Renal cortex interstitium (tissue), 11 donors: Measurements from ENCODE around the gene ETV2. TPM values are rescaled to one million over a fixed set of nuclear protein-coding genes. Genes with fewer than 3 reads are reported as not detected.
A peak's percentile ranks its signal among the peaks of the same experiment; 100 is the strongest.

Source experiments
- DNase-seq, 11 donors: peaks; one replicate each; pipeline ENCODE4 v3.0.0-alpha.2; 2013; ENCODE audit warnings: low read depth in 9 of 11, low spot score in 4 of 11; ENCODE audit errors: extremely low read depth in 1 of 11
- polyA plus RNA-seq, 3 donors: library from polyadenylated mRNA; unstranded; fragments of 120-200 nt; gene quantifications; one replicate each; pipeline ENCODE4 v1.2.1, GENCODE V29; 2013; ENCODE audit not compliant: insufficient read length in 3 of 3

The ETV2 gene
- polyA plus RNA-seq, 3 donors, result 1.6 to 2.6 (median 2.0) TPM

DNA sequence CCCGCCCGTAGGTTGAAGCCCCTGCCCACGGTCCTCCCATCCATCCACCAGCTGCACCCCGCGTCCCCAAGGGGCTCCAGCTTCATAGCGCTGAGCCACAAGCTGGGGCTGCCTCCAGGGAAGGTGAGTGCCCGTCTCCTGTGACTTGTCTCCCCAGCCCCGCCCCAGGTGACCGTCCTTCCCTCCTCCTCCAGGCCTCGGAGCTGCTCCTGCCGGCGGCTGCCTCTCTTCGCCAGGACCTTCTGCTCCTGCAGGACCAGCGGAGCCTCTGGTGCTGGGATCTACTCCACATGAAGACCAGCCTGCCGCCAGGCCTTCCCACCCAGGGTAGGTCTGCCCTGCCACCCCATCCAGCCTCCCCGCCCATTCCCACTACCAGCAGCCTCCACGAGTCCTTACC, 21.5 kb upstream of the ETV2 start:
- DNase-seq, result no peak

DNA sequence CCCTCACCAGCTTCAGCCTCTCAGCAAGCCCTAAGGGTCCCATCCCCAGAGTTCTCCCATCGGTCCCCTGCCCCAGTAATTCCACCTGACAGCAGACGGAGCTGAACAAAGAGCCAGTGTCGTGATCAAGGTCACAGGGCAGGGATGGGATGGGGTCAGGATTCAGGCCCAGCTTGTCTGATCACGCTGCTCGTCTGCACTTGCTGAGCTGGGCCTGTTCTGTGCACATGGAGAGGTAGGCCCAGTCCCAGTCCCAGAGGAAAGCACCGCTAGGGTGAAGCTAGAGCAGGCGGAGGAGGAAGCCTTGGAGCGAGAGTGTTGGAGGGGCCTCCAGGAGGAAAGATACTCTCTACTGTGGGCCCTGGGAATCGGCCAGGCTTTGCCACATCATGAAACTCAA, 19.8 kb upstream of the ETV2 start:
- no peak for DNase-seq

DNA sequence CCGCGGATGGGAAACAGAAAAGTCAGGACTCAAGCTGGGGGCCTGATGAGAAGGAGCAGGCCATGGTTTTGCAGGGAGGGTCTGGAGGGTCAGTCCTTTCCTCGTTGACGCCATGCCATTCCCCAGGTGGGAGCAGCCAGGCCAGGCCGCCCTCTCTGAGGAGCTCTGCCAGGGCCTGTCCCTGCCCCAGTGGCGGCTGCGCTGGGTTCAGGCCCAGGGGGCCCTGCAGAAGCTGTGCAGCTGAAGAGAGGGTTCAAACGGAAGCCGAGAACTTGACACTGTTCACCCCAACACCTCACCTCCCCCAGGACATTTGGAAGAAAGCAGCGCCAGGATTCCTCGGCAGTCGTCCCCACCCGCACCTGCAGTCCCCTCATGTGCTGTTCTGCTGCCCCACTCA, 18.8 kb upstream of the ETV2 start:
- no peak for DNase-seq

DNA sequence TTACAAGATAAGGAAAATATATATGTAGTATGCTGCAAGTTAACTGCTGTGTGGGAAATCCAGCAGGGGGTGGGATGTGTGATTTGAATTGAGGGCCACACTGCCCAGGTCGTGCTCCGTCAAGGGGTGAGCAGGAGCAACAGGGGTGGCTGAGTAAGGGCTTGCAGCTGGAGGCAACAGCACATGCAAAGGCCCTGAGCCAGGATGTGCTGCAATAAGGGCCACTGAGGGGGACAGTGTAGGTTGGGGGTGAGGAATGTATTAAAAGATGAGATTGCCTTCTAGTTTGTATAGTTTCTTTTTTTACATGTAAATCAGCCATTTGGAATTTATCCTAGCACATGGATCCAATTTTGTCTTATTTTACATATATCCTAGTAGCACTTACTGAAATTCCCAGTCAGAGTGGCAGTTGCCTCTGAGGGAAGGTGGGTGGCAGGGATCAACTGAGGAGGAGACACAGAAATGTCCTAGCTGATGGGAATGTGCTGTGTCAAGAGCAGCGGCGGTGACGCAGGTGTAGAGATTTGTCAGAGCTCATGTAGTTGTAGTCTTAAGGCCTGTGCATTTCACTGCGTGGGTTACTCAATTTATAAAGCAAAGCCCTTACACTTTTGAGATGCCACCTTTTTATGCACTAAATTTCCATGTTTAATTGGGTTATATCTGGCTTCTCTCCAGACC, 18.1 kb upstream of the ETV2 start:
- DNase-seq, result no peak

DNA sequence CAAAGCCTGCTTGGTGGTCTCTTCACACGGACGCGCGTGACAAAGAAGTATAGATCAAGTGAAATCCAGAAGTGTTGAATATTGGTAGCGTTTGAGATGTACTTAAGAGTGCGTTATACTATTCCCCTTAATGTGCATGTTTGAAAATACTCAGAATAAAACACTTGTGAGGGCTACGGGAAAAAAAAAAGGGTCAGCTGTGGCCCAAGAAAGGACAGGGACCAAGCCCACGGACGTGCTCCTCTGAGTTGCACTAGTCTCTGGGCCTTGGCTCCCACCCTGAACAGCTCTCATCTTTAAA, 13.3 kb upstream of the ETV2 start:
- no peak for DNase-seq

DNA sequence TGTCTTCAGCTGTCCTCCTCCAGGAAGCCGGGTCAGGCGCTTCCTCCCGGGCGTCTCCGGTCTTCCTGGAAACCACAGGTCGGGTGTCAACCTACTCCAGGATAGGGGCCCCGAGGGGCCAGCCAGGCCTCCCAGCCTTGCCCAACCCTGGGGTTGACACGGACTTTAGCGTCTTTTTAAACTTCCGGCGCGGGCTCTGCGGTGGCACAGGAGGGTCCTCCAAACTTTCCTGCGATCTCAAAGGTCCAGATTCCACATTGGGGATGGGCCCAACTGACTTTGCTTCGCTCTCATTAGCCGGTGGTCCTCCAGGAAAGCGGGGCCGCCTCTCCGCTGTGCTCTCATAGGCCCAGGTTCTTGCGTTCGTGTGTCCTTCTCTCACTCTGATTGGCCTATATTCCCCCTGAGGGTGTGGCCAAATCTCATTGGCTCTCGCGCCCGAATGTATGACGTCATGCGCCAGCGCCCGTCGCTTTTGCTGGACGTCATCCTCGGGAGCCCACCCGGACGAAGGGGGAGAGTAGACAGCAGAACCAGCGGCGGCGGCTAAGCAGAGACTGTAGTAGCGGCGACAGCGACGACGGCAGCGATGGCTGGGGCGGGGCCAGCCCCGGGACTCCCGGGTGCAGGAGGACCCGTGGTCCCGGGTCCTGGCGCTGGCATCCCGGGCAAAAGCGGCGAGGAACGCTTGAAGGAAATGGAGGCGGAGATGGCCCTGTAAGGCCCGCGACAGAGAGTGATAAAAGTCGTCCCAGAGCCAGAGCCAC, 12.8 kb upstream of the ETV2 start, which contains the start of gene RBM42:
Gene RBM42 (plus strand): TSS at position 472 of the 767 bp plus-strand sequence. CDS start 118 bp downstream, at position 590.
- peak; percentile 97 to 99 (median 99) for DNase-seq

DNA sequence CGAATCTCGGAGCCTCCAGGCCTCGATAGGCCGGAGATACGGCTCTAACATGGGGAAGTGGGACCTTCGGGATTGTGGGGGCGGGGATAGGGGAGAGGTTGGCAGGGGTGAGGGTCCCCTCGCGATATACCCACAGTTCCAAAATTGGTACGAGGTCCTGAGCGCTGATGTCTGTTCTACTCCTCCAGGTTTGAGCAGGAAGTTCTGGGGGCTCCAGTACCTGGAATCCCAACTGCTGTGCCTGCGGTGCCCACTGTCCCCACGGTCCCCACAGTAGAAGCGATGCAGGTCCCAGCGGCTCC, 12.3 kb upstream of the ETV2 start:
- DNase-seq, result no peak

DNA sequence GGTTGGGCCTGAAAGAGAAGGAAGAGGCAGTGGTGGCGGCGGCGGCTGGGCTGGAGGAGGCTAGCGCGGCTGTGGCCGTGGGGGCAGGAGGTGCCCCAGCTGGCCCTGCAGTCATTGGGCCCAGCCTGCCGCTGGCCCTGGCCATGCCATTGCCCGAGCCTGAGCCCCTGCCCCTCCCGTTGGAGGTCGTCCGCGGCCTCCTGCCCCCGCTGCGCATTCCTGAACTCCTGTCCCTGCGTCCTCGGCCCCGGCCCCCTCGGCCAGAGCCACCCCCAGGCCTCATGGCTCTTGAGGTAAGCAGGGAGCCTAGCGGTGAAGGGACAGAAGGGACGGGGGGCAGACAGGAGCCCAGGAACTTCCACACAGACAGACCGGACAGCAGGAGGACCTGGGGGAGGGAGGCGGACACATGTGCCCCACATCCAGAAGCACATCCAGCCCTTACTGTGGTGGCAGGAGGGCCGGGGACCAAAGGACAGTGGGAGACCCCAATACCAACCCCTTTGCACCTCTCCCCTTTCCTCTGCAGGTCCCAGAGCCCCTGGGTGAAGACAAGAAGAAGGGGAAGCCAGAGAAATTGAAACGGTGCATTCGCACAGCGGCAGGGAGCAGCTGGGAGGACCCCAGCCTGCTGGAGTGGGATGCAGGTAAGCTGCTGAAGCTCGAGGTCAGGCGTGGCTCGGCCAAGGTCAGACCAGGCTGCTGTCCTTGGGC, 7.7 kb upstream of the ETV2 start:
- no peak for DNase-seq

DNA sequence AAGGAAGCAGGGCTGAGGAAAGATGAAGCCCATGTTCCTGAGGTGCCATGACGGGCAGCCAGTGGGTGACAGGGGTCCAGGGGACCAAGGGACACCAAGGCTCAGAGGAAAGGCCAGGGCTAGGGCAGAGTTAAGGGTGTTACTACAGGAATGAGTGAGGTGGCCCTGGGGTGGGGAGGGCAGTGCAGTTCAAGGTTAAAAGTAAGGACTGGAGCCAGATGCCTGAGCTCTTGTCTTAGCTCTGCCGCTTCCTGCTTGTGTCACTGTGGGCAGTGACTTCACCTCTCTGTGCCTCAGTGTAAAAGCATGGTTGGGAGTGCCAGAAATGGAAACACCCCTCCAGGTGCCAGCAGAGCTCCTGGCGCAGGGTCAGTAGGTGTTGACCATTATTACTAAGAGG, 4.9 kb upstream of the ETV2 start:
- DNase-seq, result no peak

DNA sequence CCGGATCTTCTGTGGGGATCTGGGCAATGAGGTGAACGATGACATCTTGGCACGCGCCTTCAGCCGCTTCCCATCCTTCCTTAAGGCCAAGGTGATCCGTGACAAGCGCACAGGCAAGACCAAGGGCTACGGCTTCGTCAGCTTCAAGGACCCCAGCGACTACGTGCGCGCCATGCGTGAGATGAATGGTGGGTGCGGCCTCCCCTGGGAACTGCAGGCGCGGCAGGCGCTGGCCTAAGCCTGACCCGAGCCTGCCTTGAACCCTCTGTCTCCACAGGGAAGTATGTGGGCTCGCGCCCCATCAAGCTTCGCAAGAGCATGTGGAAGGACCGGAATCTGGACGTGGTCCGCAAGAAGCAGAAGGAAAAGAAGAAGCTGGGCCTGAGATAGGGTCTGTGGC, 4.4 kb upstream of the ETV2 start:
- DNase-seq, result no peak

DNA sequence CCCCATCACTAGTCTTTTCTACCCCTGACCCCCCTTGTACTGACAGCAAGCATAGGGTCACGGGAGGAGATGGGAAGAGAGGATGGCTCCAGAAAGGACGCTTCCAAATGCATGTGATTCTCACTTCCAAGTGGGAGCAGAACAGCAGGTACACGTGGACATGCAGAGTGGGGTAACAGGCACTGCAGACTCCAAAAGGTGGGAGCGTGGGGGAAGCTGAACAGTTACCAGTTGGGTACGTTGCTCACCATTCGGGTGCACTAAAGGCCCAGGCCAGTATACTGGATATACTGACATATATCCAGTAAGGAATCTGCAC, 2.3 kb upstream of the ETV2 start:
- no peak for DNase-seq

DNA sequence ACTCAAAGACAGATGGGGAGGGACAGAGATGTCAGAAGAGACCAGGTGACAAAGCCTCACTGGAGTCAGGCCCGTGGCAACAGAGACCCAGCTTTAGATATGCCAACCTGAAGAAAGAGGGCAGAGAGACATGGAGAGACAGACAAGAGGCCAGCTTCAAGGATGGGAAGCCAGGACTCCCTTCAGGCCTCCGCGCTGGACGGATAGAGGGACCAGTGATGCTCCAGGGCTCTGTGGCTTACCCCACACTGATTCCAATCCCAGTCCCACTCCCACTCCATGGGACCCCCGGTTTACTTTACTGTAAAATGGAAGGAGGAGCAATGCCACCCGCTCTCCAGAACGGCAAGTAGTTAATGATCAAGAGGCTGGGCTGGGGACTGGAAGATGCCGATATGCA, 1.7 kb upstream of the ETV2 start:
- DNase-seq, result no peak

DNA sequence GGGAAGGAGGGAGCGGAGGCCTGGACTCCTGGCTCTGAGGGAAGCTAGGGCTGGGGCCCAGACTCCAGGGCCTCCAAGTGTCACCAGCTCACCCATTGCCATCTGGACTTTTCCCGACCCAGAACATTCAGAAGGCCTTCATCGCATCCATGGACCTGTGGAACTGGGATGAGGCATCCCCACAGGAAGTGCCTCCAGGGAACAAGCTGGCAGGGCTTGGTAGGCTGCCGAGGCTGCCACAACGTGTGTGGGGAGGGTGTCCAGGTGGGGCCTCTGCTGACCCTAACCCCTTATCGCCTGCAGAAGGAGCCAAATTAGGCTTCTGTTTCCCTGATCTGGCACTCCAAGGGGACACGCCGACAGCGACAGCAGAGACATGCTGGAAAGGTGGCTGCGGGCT, 767 bp downstream of the ETV2 start:
- no peak for DNase-seq

DNA sequence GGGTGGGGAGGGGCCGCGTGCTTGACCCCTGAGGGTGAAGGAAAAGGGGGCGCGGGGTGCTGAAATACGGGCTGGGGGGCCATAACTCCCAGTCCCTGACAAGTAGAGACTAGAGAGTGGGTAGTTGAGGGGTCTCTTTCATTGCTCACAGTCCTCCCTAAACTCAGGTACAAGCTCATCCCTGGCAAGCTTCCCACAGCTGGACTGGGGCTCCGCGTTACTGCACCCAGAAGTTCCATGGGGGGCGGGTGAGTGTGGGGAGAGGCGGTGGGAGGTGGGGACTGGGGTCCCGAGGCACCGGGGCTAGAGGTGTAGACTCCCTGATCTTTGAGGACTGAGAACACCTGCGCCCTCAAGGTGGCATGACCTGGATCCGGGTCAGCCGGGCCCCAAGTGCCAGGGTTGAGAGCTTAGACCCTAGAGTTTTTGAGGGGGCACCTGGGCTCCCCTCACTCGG, 1.3 kb downstream of the ETV2 start:
- no peak for DNase-seq

DNA sequence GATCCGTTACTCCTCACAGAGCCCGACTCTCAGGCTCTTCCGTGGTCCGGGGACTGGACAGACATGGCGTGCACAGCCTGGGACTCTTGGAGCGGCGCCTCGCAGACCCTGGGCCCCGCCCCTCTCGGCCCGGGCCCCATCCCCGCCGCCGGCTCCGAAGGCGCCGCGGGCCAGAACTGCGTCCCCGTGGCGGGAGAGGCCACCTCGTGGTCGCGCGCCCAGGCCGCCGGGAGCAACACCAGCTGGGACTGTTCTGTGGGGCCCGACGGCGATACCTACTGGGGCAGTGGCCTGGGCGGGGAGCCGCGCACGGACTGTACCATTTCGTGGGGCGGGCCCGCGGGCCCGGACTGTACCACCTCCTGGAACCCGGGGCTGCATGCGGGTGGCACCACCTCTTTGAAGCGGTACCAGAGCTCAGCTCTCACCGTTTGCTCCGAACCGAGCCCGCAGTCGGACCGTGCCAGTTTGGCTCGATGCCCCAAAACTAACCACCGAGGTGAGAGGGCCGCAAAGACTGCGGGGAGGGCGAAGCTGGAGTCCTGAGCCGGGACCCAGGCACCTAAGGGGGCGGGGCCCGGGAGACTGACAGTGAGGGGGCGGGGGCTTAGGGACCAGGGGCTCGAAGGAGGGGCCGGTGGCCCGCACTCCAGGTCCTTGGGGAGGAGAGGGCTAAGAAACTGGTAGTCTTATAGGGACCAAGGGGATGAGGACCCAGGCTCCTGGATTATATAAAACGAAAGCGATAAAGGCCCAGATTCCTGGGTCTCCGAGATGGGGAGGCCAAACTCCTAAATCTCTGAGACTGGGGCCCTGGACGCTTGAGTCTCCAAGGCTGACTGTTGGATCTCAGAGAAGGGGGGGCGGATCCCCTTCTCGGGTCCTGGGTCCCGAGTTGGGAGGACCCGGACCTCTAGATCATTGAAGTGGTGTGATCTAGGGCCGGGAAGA, 2.0 kb downstream of the ETV2 start:
- DNase-seq, result peak in 10 of 11 donors; percentile 54 to 83 (median 75)

DNA sequence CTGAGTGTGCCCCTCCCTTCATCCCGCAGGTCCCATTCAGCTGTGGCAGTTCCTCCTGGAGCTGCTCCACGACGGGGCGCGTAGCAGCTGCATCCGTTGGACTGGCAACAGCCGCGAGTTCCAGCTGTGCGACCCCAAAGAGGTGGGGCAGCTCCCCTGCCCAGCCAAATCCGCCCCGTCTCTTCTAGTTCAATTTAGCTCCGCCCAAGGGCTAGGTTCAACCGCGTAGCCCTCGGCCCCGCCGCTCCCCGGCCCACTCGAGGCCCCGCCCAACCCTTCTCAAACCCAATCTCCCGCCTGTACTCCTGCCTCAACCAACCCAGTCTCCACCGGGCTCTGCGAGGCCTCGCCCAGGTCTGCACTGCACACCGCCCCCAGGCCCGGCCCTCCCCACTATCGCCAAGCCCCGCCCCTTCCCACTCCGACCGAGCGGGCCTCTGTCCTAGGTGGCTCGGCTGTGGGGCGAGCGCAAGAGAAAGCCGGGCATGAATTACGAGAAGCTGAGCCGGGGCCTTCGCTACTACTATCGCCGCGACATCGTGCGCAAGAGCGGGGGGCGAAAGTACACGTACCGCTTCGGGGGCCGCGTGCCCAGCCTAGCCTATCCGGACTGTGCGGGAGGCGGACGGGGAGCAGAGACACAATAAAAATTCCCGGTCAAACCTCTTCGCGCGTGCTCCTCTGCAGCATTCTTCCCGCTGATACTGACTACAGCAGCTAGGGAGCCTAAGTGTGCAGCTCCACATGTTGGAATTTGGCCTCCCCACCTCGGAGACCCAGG, 2.9 kb downstream of the ETV2 start:
- peak in 10 of 11 donors; percentile 54 to 83 (median 78) for DNase-seq

DNA sequence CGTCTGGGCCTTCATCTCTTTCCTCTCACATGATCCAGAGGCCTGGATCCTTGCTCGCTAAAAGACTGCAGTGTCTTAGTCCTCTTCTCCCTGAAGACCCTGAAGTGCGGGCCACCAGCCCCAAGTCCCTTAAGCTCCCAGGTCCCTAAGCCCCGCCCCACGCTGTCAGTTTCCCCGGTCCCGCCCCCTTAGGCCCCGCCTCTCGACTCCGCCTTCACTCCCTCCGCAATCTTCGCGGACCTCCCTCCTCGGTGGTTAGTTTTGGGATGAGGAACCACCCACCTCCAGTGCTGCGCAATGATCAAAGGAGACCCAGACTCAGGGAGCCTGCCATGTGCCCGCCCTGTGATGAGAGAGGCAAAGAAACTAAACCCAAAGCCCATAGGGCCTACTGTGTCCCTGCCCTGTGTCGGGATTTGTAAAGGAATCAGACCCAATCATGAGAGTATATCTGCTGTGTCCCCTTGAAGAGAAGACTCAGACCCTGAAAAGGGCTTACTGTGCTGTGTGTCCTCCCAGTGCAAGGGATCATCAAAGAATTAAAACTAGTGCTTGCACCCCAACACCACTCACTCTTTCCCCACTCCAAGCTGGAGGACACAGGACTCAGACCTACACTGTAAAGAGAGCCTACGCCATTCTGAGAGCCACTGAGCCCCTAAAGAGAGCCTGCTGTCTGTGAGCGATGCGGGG, 3.6 kb downstream of the ETV2 start:
- DNase-seq, result peak in 4 of 11 donors; percentile 34 to 54 (median 42)
